K562 (cell line): ENCODE data around the gene ARMC12. TPM values are rescaled to one million over a fixed set of nuclear protein-coding genes. Genes with fewer than 3 reads are reported as not detected.

Experiments used
- ARHGAP35 ChIP-seq: fragments of 450-650 bp; IDR thresholded peaks from 2 replicates; pipeline ENCODE4 v1.6.1; 2018; ENCODE audit not compliant: partially characterized antibody
- ARID2 ChIP-seq: fragments of 450-650 bp; IDR thresholded peaks from 2 replicates; pipeline ENCODE4 v1.6.1; 2017; ENCODE audit warnings: antibody characterized with exemption, mild to moderate bottlenecking
- BCL6 ChIP-seq: fragments of 250-450 bp; sonication (Bioruptor Pico); IDR thresholded peaks from 2 replicates; pipeline ENCODE4 v1.4.0; 2020
- FOXA3 ChIP-seq, 2 experiments: fragments of 450-650 bp in 1 of 2; sonication (generic) in 1 of 2; formaldehyde crosslinking; IDR thresholded peaks in 1 of 2; conservative IDR thresholded peaks in 1 of 2; 2 replicates each; pipeline versions ENCODE4 v1.4.0 to v1.8.0; 2020 to 2022; ENCODE audit warnings: mild to moderate bottlenecking in 2 of 2, missing genetic modification reagents in 1 of 2
- KLF10 ChIP-seq: fragments of 250-450 bp; sonication (Bioruptor Pico); IDR thresholded peaks from 2 replicates; pipeline ENCODE4 v1.6.1; 2021; ENCODE audit warnings: matching md5 sums
- LEF1 ChIP-seq: fragments of 450-650 bp; IDR thresholded peaks from 2 replicates; pipeline ENCODE4 v1.6.1; 2016; ENCODE audit warnings: mild to moderate bottlenecking
- NEUROD1 ChIP-seq: fragments of 150-350 bp; IDR thresholded peaks from 2 replicates; pipeline ENCODE4 v1.6.1; 2014; ENCODE audit warnings: borderline replicate concordance, low read length, low read depth; ENCODE audit not compliant: partially characterized antibody
- NFRKB ChIP-seq: fragments of 450-650 bp; IDR thresholded peaks from 2 replicates; pipeline ENCODE4 v1.6.1; 2016; ENCODE audit warnings: low read depth
- PPARD ChIP-seq: fragments of 250-450 bp; sonication (Bioruptor Pico); IDR thresholded peaks from 2 replicates; pipeline ENCODE4 v1.8.0; 2022; ENCODE audit warnings: inconsistent platforms, mild to moderate bottlenecking, moderate library complexity
- RBM15 ChIP-seq: fragments of 200-400 bp; formaldehyde crosslinking; IDR thresholded peaks from 2 replicates; pipeline ENCODE4 v1.6.1; 2018; ENCODE audit warnings: mild to moderate bottlenecking, low read length, moderate library complexity; ENCODE audit not compliant: insufficient read depth
- RBM34 ChIP-seq: fragments of 200-400 bp; formaldehyde crosslinking; IDR thresholded peaks from 2 replicates; pipeline ENCODE4 v1.6.1; 2018; ENCODE audit warnings: low read length, borderline replicate concordance; ENCODE audit not compliant: insufficient read depth
- STAT5B ChIP-seq: fragments of 250-450 bp; sonication (Bioruptor Pico); IDR thresholded peaks from 2 replicates; pipeline ENCODE4 v1.8.0; 2021; ENCODE audit warnings: mild to moderate bottlenecking, inconsistent platforms
- TCF7L2 ChIP-seq: fragments of 150-350 bp; IDR thresholded peaks from 2 replicates; pipeline ENCODE4 v1.6.1; 2016; ENCODE audit warnings: low read depth, mild to moderate bottlenecking, low read length, moderate library complexity
- TFAM ChIP-seq: fragments of 250-450 bp; sonication (Bioruptor Pico); conservative IDR thresholded peaks from 2 replicates; pipeline ENCODE4 v1.5.0; 2021; ENCODE audit warnings: mild to moderate bottlenecking, moderate library complexity
- TRIM28 ChIP-seq: fragments of 450-650 bp; IDR thresholded peaks from 2 replicates; pipeline ENCODE4 v1.6.1; 2017
- ZBED1 ChIP-seq: IDR thresholded peaks from 2 replicates; pipeline ENCODE4 v1.6.1; 2014
- ZNF140 ChIP-seq: fragments of 250-450 bp; sonication (Bioruptor Pico); IDR thresholded peaks from 2 replicates; pipeline ENCODE4 v1.8.0; 2021; ENCODE audit warnings: moderate library complexity, mild to moderate bottlenecking, inconsistent platforms
- ZNF347 ChIP-seq: fragments of 450-650 bp; formaldehyde crosslinking; IDR thresholded peaks from 2 replicates; pipeline ENCODE4 v1.4.0; 2020; ENCODE audit warnings: low read depth, mild to moderate bottlenecking, moderate library complexity
- ZNF384 ChIP-seq: IDR thresholded peaks from 2 replicates; pipeline ENCODE4 v1.6.1; 2012; ENCODE audit warnings: low read depth, low read length, improper control_type of control experiment
- polyA plus RNA-seq, 8 experiments: library from polyadenylated mRNA; depleted of rRNA in 4 of 8; stranded (reverse) in 5 of 8; unstranded in 3 of 8; fragments of >200 nt; fragmentation: Nextera tagmentation in 2 of 8; fragmentation: Illumina TruSeq in 1 of 8; extraction: Ambion mirVana in 2 of 8; extraction: Trizol in 1 of 8; gene quantifications; 2 replicates each; pipeline versions ENCODE4 v1.2.1 to v1.2.3, GENCODE V29; 2011 to 2014; ENCODE audit warnings: inconsistent platforms in 1 of 8, missing spikeins in 1 of 8
- total RNA-seq, 7 experiments: library from RNA; depleted of rRNA in 6 of 7; stranded (reverse); fragments of >200 nt in 6 of 7; fragmentation: Illumina TruSeq in 2 of 7; extraction: Trizol in 2 of 7; gene quantifications; 2 replicates each; pipeline versions ENCODE4 v1.2.1 to v1.2.3, GENCODE V29; 2011 to 2021; ENCODE audit warnings: low replicate concordance in 1 of 7
- TF ChIP-seq, protein P1 (sequence below), 2 experiments: fragments of 450-650 bp; IDR thresholded peaks; 2 replicates each; pipeline ENCODE4 v1.6.1; 2016; ENCODE audit warnings: mild to moderate bottlenecking in 2 of 2, borderline replicate concordance in 1 of 2, low read depth in 1 of 2, moderate library complexity in 1 of 2
- TF ChIP-seq, protein P2 (sequence below): fragments of 450-650 bp; IDR thresholded peaks from 2 replicates; pipeline ENCODE4 v1.6.1; 2016; ENCODE audit warnings: antibody characterized with exemption

ARMC12 gene
- total and polyA plus RNA-seq, 9 of the 15 experiments (the other 6 are each of a cell fraction or from before 2014, with no cell fraction given) = 0.09 to 0.58 (median 0.31) TPM; not detected in 3

DNA sequence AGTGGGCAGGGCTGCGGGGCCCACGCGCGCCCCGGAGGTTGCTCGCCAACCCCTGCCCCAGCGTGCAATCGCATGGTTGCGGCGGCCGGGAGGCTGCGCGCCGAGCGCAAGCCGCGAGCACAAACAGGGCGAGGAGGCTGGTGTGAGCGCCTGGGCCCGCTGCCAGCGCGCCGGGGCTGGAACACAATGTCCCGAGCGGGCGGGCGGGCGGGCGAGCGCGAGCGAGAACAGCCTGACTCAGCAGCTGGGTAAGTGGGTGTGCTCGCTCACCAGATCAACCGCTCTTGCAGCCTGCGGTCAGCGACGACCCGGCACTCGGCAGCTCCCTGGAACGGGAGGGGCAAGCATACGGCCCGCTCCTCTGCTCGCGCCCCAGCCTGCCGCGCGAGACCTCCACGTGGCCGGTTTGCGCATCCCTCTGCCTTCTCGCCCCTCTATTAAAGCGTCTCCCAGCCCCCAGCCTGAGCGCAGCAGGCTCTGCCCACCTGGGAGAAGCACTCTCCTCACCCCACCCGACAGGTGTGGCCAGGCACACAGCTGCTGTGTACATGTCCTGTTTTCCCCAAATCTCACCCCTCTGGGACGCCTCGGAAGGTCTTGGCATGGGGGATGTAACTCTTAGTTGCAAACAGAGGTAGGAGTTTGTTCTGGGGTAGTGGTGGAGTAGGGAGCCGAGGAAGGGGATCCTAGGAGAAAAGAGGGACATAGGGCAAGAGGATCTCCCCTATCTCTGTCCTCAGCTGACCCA, 8.7 kb upstream of the ARMC12 start (continued):
- TF ChIP-seq, protein P1, sequence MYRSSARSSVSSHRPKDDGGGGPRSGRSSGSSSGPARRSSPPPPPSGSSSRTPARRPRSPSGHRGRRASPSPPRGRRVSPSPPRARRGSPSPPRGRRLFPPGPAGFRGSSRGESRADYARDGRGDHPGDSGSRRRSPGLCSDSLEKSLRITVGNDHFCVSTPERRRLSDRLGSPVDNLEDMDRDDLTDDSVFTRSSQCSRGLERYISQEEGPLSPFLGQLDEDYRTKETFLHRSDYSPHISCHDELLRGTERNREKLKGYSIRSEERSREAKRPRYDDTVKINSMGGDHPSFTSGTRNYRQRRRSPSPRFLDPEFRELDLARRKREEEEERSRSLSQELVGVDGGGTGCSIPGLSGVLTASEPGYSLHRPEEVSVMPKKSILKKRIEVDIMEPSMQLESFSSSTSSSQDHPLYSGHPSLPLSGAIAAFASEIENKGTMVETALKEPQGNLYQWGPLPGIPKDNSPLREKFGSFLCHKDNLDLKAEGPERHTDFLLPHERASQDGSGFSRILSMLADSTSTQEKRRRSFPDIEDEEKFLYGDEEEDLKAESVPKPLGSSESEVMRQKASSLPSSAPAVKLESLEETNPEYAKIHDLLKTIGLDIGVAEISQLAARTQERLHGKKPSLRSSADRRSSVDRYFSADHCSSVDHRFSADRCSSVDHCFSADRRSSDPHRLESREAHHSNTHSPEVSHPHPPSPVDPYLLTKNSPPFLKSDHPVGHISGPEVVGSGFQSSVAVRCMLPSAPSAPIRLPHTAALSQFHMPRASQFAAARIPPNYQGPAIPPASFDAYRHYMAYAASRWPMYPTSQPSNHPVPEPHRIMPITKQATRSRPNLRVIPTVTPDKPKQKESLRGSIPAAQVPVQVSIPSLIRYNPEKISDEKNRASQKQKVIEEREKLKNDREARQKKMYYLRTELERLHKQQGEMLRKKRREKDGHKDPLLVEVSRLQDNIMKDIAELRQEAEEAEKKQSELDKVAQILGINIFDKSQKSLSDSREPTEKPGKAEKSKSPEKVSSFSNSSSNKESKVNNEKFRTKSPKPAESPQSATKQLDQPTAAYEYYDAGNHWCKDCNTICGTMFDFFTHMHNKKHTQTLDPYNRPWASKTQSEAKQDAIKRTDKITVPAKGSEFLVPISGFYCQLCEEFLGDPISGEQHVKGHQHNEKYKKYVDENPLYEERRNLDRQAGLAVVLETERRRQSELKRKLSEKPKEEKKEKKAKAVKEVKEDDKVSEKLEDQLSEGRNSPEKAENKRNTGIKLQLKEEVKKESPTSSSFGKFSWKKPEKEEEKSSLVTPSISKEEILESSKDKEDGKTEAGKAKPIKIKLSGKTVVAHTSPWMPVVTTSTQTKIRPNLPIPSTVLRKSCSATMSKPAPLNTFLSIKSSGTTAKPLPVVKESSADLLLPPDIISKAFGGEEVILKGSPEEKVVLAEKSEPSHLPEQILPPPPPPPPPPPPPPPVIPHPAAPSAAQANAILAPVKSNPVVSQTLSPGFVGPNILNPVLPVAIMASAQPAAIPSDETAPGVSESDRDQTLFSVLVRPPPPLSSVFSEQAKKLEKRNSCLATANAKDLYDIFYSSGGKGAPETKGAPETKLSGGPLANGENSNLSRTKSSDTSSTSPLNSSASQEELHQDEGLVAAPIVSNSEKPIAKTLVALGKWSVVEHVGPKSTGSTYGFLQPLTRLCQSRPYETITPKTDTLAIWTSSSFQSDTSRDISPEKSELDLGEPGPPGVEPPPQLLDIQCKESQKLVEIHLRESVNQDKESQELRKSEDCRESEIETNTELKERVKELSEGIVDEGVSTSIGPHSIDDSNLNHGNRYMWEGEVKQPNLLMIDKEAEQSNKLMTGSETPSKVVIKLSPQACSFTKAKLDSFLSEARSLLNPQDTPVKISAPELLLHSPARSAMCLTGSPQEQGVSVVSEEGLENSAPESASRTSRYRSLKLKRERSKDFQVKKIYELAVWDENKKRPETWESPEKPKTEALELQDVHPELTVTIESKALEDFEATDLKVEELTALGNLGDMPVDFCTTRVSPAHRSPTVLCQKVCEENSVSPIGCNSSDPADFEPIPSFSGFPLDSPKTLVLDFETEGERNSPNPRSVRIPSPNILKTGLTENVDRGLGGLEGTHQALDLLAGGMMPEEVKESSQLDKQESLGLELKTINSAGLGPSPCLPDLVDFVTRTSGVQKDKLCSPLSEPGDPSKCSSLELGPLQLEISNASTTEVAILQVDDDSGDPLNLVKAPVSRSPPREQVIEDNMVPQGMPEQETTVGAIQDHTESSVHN (IDR thresholded peaks at IDR 0.05; ENCODE audit: borderline replicate concordance in 1 of 2, low read depth in 1 of 2) = no peak
- TF ChIP-seq PPARD (no peak), TRIM28 (0 out of 2 replicates have a peak, but pooled peaks have one; percentile 15), STAT5B (no peak), TCF7L2 (no peak), ARHGAP35 (peak; percentile 32), ZNF140 (CRISPR knock-in tag) (no peak), ZNF384 (no peak), NFRKB (peak; percentile 79), ARID2 (no peak), ZNF347 (CRISPR knock-in tag) (no peak), ZBED1 (peak; percentile 65; the same call in 1 of the 2 replicates), BCL6 (no peak), TFAM (CRISPR knock-in tag) (no peak), RBM15 (no peak), FOXA3 (CRISPR knock-in tag; conservative IDR thresholded peaks at IDR 0.05 in 1 of 2, IDR thresholded peaks at IDR 0.05 in 1 of 2) (no peak), LEF1 (no peak), KLF10 (CRISPR knock-in tag) (no peak), NEUROD1 (peak; percentile 83), RBM34 (0 out of 2 replicates have a peak, but pooled peaks have one; percentile 32)
- TF ChIP-seq, protein P2, sequence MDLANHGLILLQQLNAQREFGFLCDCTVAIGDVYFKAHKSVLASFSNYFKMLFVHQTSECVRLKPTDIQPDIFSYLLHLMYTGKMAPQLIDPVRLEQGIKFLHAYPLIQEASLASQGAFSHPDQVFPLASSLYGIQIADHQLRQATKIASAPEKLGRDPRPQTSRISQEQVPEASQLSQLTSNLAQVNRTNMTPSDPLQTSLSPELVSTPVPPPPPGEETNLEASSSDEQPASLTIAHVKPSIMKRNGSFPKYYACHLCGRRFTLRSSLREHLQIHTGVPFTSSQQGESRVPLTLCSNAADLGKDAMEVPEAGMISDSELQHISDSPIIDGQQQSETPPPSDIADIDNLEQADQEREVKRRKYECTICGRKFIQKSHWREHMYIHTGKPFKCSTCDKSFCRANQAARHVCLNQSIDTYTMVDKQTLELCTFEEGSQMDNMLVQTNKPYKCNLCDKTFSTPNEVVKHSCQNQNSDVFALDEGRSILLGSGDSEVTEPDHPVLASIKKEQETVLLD = peak; percentile 64; the same call in 1 of the 2 replicates
